Mesenchymal stem cell (in vitro differentiated cells and primary cell): ENCODE data around the gene CD300A.

Experiments used
- DNase-seq: peaks from one replicate; pipeline ENCODE4 v3.0.0-alpha.2; 2013
- H2AFZ ChIP-seq: one replicate; pipeline ENCODE4 v1.6.1; 2013; ENCODE audit warnings: low read depth, mild to moderate bottlenecking, control low read depth, inconsistent platforms, low read length, moderate library complexity
- H2AK5ac ChIP-seq: 2 replicates; pipeline ENCODE4 v1.6.1; 2013; ENCODE audit warnings: low read length, moderate library complexity, mild to moderate bottlenecking, inconsistent platforms; ENCODE audit not compliant: severe bottlenecking
- H2BK120ac ChIP-seq: one replicate; pipeline ENCODE4 v1.6.1; 2013; ENCODE audit warnings: low read depth, mild to moderate bottlenecking, inconsistent platforms, low read length, moderate library complexity
- H2BK12ac ChIP-seq, 2 experiments: one replicate each; pipeline ENCODE4 v1.6.1; 2013; ENCODE audit warnings: inconsistent platforms in 2 of 2, low read length in 2 of 2, mild to moderate bottlenecking in 2 of 2, moderate library complexity in 2 of 2, control low read depth in 1 of 2
- H2BK15ac ChIP-seq: one replicate; pipeline ENCODE4 v1.6.1; 2013; ENCODE audit warnings: mild to moderate bottlenecking, low read depth, inconsistent platforms; ENCODE audit not compliant: poor library complexity, severe bottlenecking
- H2BK5ac ChIP-seq: 2 replicates; pipeline ENCODE4 v1.6.1; 2013; ENCODE audit warnings: low read depth, mild to moderate bottlenecking, low read length, control low read depth, inconsistent platforms; ENCODE audit not compliant: poor library complexity, severe bottlenecking
- H3K14ac ChIP-seq, 2 experiments: one replicate each; pipeline ENCODE4 v1.6.1; 2013; ENCODE audit warnings: inconsistent platforms in 2 of 2, low read length in 2 of 2, control low read depth in 1 of 2, mild to moderate bottlenecking in 1 of 2, moderate library complexity in 1 of 2
- H3K18ac ChIP-seq, 2 experiments: one replicate each; pipeline ENCODE4 v1.6.1; 2013; ENCODE audit warnings: inconsistent platforms in 2 of 2, low read length in 2 of 2, control low read depth in 1 of 2, low read depth in 1 of 2, mild to moderate bottlenecking in 1 of 2
- H3K23ac ChIP-seq, 2 experiments: one replicate each; pipeline ENCODE4 v1.6.1; 2013; ENCODE audit warnings: inconsistent platforms in 2 of 2, low read length in 2 of 2, mild to moderate bottlenecking in 2 of 2, moderate library complexity in 2 of 2, control low read depth in 1 of 2
- H3K27ac ChIP-seq: 2 replicates; pipeline ENCODE4 v1.5.1; 2013; ENCODE audit warnings: mild to moderate bottlenecking, moderate library complexity, low read length, control low read depth, inconsistent platforms; ENCODE audit not compliant: poor library complexity, severe bottlenecking
- H3K27me3 ChIP-seq, 2 experiments: 2 replicates each; pipeline versions ENCODE4 v1.6.1 to v1.7.0; 2013; ENCODE audit warnings: low read length in 2 of 2, mild to moderate bottlenecking in 2 of 2, moderate library complexity in 2 of 2, control low read depth in 1 of 2, inconsistent platforms in 1 of 2; ENCODE audit not compliant: control insufficient read depth in 1 of 2, insufficient read depth in 1 of 2
- H3K36me3 ChIP-seq, 2 experiments: 2 replicates each; pipeline versions ENCODE4 v1.6.1 to v1.7.0; 2013; ENCODE audit warnings: low read length in 2 of 2, control low read depth in 1 of 2, inconsistent platforms in 1 of 2, low read depth in 1 of 2, mild to moderate bottlenecking in 1 of 2; ENCODE audit not compliant: insufficient read depth in 2 of 2, control insufficient read depth in 1 of 2
- H3K4ac ChIP-seq, 2 experiments: one replicate each; pipeline ENCODE4 v1.6.1; 2013; ENCODE audit warnings: inconsistent platforms in 2 of 2, low read length in 2 of 2, mild to moderate bottlenecking in 2 of 2, moderate library complexity in 2 of 2, control low read depth in 1 of 2, low read depth in 1 of 2
- H3K4me1 ChIP-seq: 2 replicates; pipeline ENCODE4 v1.6.1; 2013; ENCODE audit warnings: low read depth, low read length, control low read depth; ENCODE audit not compliant: control insufficient read depth, insufficient read depth
- H3K4me2 ChIP-seq: 2 replicates; pipeline ENCODE4 v1.6.1; 2013; ENCODE audit warnings: low read length, mild to moderate bottlenecking, inconsistent platforms; ENCODE audit not compliant: poor library complexity, severe bottlenecking
- H3K4me3 ChIP-seq, 2 experiments: 2 replicates each; pipeline versions ENCODE4 v1.5.1 to v1.7.0; 2013; ENCODE audit warnings: low read length in 2 of 2, mild to moderate bottlenecking in 2 of 2, control low read depth in 1 of 2, low read depth in 1 of 2; ENCODE audit not compliant: insufficient read depth in 1 of 2
- H3K79me1 ChIP-seq: replicated peaks from 2 replicates; pipeline ENCODE4 v1.6.1; 2013; ENCODE audit warnings: mild to moderate bottlenecking, control low read depth, low read length, inconsistent platforms; ENCODE audit not compliant: poor library complexity, severe bottlenecking
- H3K9ac ChIP-seq: 2 replicates; pipeline ENCODE4 v1.7.0; 2013; ENCODE audit warnings: mild to moderate bottlenecking, low read length, moderate library complexity
- H3K9me3 ChIP-seq: 2 replicates; pipeline ENCODE4 v1.7.0; 2013; ENCODE audit warnings: mild to moderate bottlenecking, low read length; ENCODE audit not compliant: control insufficient read depth
- H4K8ac ChIP-seq: one replicate; pipeline ENCODE4 v1.6.1; 2013; ENCODE audit warnings: inconsistent platforms, mild to moderate bottlenecking, low read length, moderate library complexity
- H4K91ac ChIP-seq: one replicate; pipeline ENCODE4 v1.6.1; 2013; ENCODE audit warnings: mild to moderate bottlenecking, low read length, inconsistent platforms
- WGBS: methylation state at CpG from one replicate; pipeline ENCODE4 v1.1.7; 2013; ENCODE audit warnings: mixed read lengths; 5-methylcytosine and 5-hydroxymethylcytosine counted together

The CD300A gene

DNA sequence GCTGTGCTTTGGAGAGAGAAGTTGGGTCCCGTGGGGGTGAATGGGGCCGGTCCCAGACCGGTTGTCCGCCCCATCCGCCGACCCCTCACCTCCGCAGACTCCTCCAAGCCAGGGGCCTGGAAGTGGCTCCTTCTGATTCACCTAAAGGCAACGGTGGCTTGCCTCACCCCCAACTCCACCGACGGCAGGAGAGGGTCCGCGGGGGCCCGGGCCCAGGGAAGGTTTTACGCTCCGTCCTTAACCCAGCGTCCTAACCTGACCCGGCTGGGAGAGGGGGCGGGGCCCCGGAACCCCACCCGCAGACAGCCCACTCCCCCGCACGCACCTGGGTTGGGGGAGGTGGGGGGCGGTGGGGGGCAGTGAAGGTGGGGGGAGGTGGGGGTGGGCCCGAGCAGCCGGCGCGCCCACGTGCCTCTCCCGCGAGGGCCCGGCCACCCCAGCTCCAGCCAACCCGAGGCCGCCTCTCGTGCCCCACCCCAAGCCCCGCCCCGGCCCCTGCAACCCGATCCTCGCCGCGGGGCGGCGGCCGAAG lies 12.7 kb upstream of the CD300A start:
- Histone ChIP-seq H3K27me3 (peaks cover 11 to 29% of the 10 kb centered on the region in 2 experiments), H2BK12ac (no peak overlapping the region)

DNA sequence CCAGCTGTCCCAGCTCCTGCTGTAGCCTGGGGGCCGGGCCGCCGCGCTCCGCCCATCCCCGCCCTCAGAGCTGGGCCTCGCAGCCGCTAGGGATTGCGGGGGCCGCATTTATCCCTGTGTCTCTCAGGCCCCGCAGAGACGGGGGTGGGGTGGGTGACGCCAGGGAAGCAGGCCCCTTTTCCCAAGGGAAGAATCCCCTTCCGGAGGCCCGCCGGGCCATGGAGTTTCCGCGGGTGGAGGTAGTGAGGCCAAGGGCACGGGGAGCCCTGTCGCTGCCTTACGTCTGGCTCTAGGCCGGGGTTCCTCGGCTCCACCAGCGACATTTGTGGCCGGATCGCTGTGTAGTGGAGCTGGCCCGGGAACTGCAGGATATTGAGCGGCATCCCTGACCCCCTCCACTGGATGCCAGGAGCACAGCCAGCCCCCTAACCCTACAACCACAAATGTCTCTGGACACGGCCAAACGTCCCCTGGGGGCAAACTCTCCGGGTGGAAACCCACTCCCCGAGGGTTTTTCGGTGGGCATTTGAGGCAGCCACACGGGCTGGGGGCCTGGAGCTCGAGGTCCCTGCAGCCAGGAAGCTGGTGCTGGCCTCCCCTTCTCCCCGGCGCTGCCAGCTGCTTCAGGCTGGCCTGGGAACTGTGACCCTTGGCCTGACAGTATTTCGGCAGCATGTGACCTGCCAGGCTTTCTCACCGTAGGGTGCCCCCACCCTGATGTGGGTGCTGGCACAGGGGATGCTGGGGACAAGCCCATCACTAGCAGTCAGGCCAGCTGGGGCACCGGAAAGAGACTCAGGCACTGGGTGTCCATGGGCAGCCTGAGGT lies 12.0 kb upstream of the CD300A start:
- Histone ChIP-seq H2AK5ac (no peak overlapping the region), H3K23ac (no peak overlapping the region), H2BK12ac (peak overlapping the region in 1 of 2 experiments; percentile 49), H3K27me3 (peaks cover 12 to 35% of the 10 kb centered on the region in 2 experiments), H3K36me3 (peaks cover 0 to 18% of the 10 kb centered on the region in 2 experiments), H3K14ac (no peak overlapping the region), H2BK15ac (peak overlapping the region; percentile 45), H2BK5ac (no peak overlapping the region), H4K8ac (peak overlapping the region; percentile 66), H4K91ac (peak overlapping the region; percentile 31), H3K4me2 (peak overlapping the region; percentile 54), H3K9ac (peak overlapping the region; percentile 80), H3K79me1 (peaks cover 2% of the 10 kb centered on the region), H3K9me3 (no peaks in the 10 kb centered on the region), H3K4me1 (peaks cover 32% of the 10 kb centered on the region), H3K4ac (peak overlapping the region in 1 of 2 experiments; percentile 64), H3K27ac (peak overlapping the region; percentile 19), H3K4me3 (peak overlapping the region; percentile 26 to 73), H2AFZ (peak overlapping the region; percentile 60), H2BK120ac (peak overlapping the region; percentile 39), H3K18ac (peak overlapping the region; percentile 46 to 52)
- 9% methylated on average over 38 of the region's 40 CpGs for WGBS
- peak; percentile 75 for DNase-seq

More for the DNA sequence above, 12.7 kb upstream of the CD300A start:
- Histone ChIP-seq H4K91ac (no peak overlapping the region), H2AK5ac (no peak overlapping the region), H3K79me1 (peaks cover 2% of the 10 kb centered on the region), H3K9me3 (no peaks in the 10 kb centered on the region), H3K27ac (no peak overlapping the region), H3K4me2 (peak overlapping the region; percentile 69), H4K8ac (no peak overlapping the region), H2BK120ac (no peak overlapping the region), H3K14ac (no peak overlapping the region), H3K18ac (no peak overlapping the region), H3K9ac (no peak overlapping the region), H3K36me3 (peaks cover 0 to 23% of the 10 kb centered on the region in 2 experiments), H3K23ac (no peak overlapping the region), H2BK15ac (no peak overlapping the region), H3K4ac (no peak overlapping the region), H3K4me3 (no peak overlapping the region), H3K4me1 (peaks cover 33% of the 10 kb centered on the region), H2AFZ (no peak overlapping the region), H2BK5ac (no peak overlapping the region)
- 4% methylated on average over 14 of the region's 43 CpGs for WGBS
- no peak for DNase-seq

DNA sequence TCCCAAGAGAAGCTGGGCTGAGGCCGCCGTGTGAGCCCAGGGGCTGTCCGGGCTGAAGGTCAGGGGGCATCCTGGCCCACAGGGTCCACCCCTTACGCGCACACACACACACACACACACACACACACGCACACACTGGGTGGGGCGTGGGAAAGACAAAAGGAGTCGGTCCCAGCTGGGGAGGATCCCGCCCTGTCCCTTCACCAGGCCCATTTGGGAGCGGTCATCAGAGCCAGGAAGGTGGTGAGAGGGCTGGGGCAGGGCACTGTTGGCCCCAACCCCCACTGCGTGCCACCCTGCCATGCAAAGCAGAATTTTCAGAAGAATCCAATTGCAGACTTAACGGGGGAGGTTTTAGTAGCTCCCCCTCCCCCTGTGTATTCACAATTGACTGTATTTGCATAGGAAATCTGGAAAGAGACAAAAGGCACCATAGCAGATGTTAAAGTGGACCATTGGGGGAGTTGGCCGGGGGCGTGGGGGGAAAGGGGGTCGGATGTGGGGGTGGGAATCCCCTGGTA lies 11.3 kb upstream of the CD300A start:
- H3K14ac ChIP-seq, result no peak overlapping the region
- peaks cover 2% of the 10 kb centered on the region for H3K79me1 ChIP-seq
- peak overlapping the region in 1 of 2 experiments; percentile 49 for H2BK12ac ChIP-seq
- H3K9ac ChIP-seq, result no peak overlapping the region
- DNase-seq, result no peak
- H3K27me3 ChIP-seq, result peaks cover 19 to 42% of the 10 kb centered on the region in 2 experiments
- H3K18ac ChIP-seq, result no peak overlapping the region
- no peaks in the 10 kb centered on the region for H3K9me3 ChIP-seq
- H3K4me3 ChIP-seq, result no peak overlapping the region
- peaks cover 0 to 12% of the 10 kb centered on the region in 2 experiments for H3K36me3 ChIP-seq
- no peak overlapping the region for H2AK5ac ChIP-seq
- H4K8ac ChIP-seq, result no peak overlapping the region
- no peak overlapping the region for H2BK15ac ChIP-seq
- no peak overlapping the region for H3K27ac ChIP-seq
- H4K91ac ChIP-seq, result no peak overlapping the region
- H3K4me1 ChIP-seq, result peaks cover 29% of the 10 kb centered on the region
- H3K4ac ChIP-seq, result no peak overlapping the region
- H3K23ac ChIP-seq, result no peak overlapping the region
- H2BK5ac ChIP-seq, result no peak overlapping the region
- H2AFZ ChIP-seq, result no peak overlapping the region
- WGBS, result 73% methylated on average over 9 of the region's 15 CpGs
- no peak overlapping the region for H2BK120ac ChIP-seq
- no peak overlapping the region for H3K4me2 ChIP-seq

GRCh38 chr17:74455821-74456220 lies 10.6 kb upstream of the CD300A start:
- Histone ChIP-seq H2AFZ (no peak overlapping the region), H3K79me1 (no peaks in the 10 kb centered on the region), H3K4ac (no peak overlapping the region), H2BK5ac (no peak overlapping the region), H3K4me2 (no peak overlapping the region), H4K8ac (no peak overlapping the region), H2AK5ac (no peak overlapping the region), H3K27me3 (peaks cover 20 to 48% of the 10 kb centered on the region in 2 experiments), H2BK15ac (no peak overlapping the region), H3K9ac (no peak overlapping the region), H3K9me3 (no peaks in the 10 kb centered on the region), H4K91ac (no peak overlapping the region), H3K36me3 (peaks cover 0 to 4% of the 10 kb centered on the region in 2 experiments), H3K14ac (no peak overlapping the region), H2BK12ac (no peak overlapping the region), H3K4me3 (no peak overlapping the region), H3K27ac (no peak overlapping the region), H3K18ac (no peak overlapping the region), H3K23ac (no peak overlapping the region), H3K4me1 (peaks cover 29% of the 10 kb centered on the region), H2BK120ac (no peak overlapping the region)
- DNase-seq, result no peak
- WGBS, result 83% methylated on average over 5 of the region's 5 CpGs
